ENCODE measurements around the gene SLC30A2. TPM values are rescaled to one million over a fixed set of nuclear protein-coding genes. Genes with fewer than 3 reads are reported as not detected.
"Not testable (repeated sequence)": the region's sequence is repeated elsewhere in the genome, so short reads cannot be mapped to it uniquely, and the experiment has no call there.

Gene SLC30A2
- total RNA-seq: not detected

- DNase-seq: peak; percentile 12
- Mint-ChIP-seq H3K36me3 (no peaks in the 10 kb centered on the region), H3K27me3 (peaks cover 81% of the 10 kb centered on the region), H3K4me1 (peaks cover 2% of the 10 kb centered on the region), H3K27ac (no peak within 1 kb of the TSS), H3K9me3 (no peaks in the 10 kb centered on the region), H3K4me3 (peak within 1 kb of the TSS; percentile 8)
These were observed at the start of gene SLC30A2 for GRCh38 chr1:26045722-26046245. TSS of gene SLC30A2 (minus strand) at chr1:26046118. CDS start at chr1:26045896, 222 bp downstream.

- Mint-ChIP-seq H3K27me3 (peaks cover 27% of the 10 kb centered on the region), H3K9me3 (no peaks in the 10 kb centered on the region), H3K36me3 (no peaks in the 10 kb centered on the region), H3K4me3 (no peak overlapping the region), H3K4me1 (peaks cover 2% of the 10 kb centered on the region), H3K27ac (no peak overlapping the region)
- no peak for DNase-seq
These were observed 48.9 kb upstream of the SLC30A2 start for GRCh38 chr1:26094677-26095383.

- Mint-ChIP-seq H3K9me3 (no peaks in the 10 kb centered on the region), H3K4me3 (no peak overlapping the region), H3K27me3 (peaks cover 25% of the 10 kb centered on the region), H3K36me3 (no peaks in the 10 kb centered on the region), H3K4me1 (peaks cover 2% of the 10 kb centered on the region), H3K27ac (no peak overlapping the region)
- no peak for DNase-seq
These were observed 48.3 kb upstream of the SLC30A2 start for GRCh38 chr1:26094076-26094669.

DNA sequence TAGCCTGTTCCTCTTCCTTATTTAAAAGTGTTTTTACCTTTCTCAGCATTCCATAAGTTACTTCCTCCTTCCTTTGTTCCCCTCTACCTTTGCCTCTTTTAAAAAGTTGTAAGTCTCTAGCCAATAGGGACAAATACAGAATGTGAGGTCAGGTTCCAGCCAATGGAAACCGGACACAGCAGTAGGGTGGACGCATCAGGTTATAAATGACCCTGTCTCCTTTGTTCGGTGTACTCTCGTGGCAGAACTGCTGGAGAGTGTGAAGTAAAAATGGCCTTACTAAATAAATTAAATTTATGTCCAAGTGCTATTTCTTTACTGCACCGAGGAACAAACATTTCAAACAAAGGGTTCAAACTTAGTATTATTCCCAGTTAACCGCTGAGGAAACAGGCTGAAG is 47.7 kb upstream of the SLC30A2 start:
- not testable (repeated sequence) for DNase-seq, H3K4me1 Mint-ChIP-seq, H3K9me3 Mint-ChIP-seq, H3K36me3 Mint-ChIP-seq, H3K4me3 Mint-ChIP-seq, H3K27ac Mint-ChIP-seq
- peaks cover 28% of the 10 kb centered on the region for H3K27me3 Mint-ChIP-seq

GRCh38 chr1:26092422-26092821 is 46.5 kb upstream of the SLC30A2 start:
- H3K36me3 Mint-ChIP-seq: no peaks in the 10 kb centered on the region
- no peak for DNase-seq
- H3K27ac Mint-ChIP-seq: no peak overlapping the region
- H3K9me3 Mint-ChIP-seq: no peaks in the 10 kb centered on the region
- peaks cover 30% of the 10 kb centered on the region for H3K27me3 Mint-ChIP-seq
- no peak overlapping the region for H3K4me3 Mint-ChIP-seq
- no peaks in the 10 kb centered on the region for H3K4me1 Mint-ChIP-seq

GRCh38 chr1:26090893-26091292 is 45.0 kb upstream of the SLC30A2 start:
- H3K9me3 Mint-ChIP-seq: no peaks in the 10 kb centered on the region
- H3K4me3 Mint-ChIP-seq: no peak overlapping the region
- H3K4me1 Mint-ChIP-seq: no peaks in the 10 kb centered on the region
- H3K36me3 Mint-ChIP-seq: no peaks in the 10 kb centered on the region
- DNase-seq: no peak
- peaks cover 30% of the 10 kb centered on the region for H3K27me3 Mint-ChIP-seq
- H3K27ac Mint-ChIP-seq: no peak overlapping the region

GRCh38 chr1:26089125-26089524 is 43.2 kb upstream of the SLC30A2 start:
- H3K4me3 Mint-ChIP-seq: no peak overlapping the region
- no peaks in the 10 kb centered on the region for H3K9me3 Mint-ChIP-seq
- no peak overlapping the region for H3K27ac Mint-ChIP-seq
- no peaks in the 10 kb centered on the region for H3K36me3 Mint-ChIP-seq
- no peaks in the 10 kb centered on the region for H3K4me1 Mint-ChIP-seq
- DNase-seq: no peak
- H3K27me3 Mint-ChIP-seq: peaks cover 40% of the 10 kb centered on the region

GRCh38 chr1:26084844-26085243 is 38.9 kb upstream of the SLC30A2 start:
- H3K27ac Mint-ChIP-seq: no peak overlapping the region
- H3K27me3 Mint-ChIP-seq: peaks cover 25% of the 10 kb centered on the region
- DNase-seq: no peak

DNA sequence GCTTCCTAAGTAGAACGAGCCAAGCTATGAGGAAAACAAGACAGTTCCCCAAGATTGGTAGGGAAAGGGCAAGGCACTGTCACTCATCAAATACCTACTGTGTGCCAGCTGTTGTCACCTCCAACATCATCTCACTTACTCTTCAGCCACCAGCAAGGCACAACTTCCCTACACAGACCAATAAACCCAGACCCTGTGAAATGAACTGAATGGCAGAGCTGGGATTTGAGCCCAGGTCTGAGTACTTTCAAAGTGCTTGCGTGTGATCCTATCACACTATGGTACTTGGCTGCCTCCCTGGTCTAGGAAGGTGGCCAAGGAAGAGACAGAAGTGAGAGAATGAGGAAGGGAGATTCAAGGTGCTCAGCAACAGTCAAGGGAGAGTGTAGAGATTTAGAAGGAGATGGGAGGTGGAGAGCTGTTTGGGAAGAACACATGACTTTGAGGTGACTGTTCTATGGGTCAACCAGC is 38.2 kb upstream of the SLC30A2 start:
- H3K36me3 Mint-ChIP-seq: no peaks in the 10 kb centered on the region
- H3K4me3 Mint-ChIP-seq: no peak overlapping the region
- H3K9me3 Mint-ChIP-seq: no peaks in the 10 kb centered on the region
- H3K27ac Mint-ChIP-seq: no peak overlapping the region
- no peaks in the 10 kb centered on the region for H3K4me1 Mint-ChIP-seq
- no peak for DNase-seq
- H3K27me3 Mint-ChIP-seq: peaks cover 24% of the 10 kb centered on the region

More at GRCh38 chr1:26084844-26085243, 38.9 kb upstream of the SLC30A2 start:
- no peaks in the 10 kb centered on the region for H3K9me3 Mint-ChIP-seq
- no peaks in the 10 kb centered on the region for H3K36me3 Mint-ChIP-seq
- H3K4me3 Mint-ChIP-seq: no peak overlapping the region
- H3K4me1 Mint-ChIP-seq: no peaks in the 10 kb centered on the region

DNA sequence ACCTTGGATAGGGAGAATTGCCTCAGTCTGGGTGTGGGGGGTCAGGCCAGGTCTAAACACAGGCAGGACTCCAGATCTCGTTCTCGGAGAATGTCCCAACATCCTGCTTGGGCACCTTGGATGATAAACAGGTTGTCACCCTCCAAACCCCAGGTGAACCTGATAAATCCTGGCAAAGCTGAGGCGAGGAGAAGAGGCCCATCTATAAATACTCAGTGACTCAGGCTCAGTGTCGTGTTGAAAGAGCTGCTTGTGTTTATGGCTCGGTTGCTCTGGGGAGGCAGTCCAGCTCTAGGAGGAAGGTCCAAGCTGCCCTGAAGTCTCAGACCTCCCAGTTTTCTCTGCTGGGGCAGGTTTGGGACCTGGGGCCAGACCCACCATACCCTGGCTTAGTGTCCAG is 37.3 kb upstream of the SLC30A2 start:
- no peak overlapping the region for H3K4me3 Mint-ChIP-seq
- H3K27me3 Mint-ChIP-seq: peaks cover 17% of the 10 kb centered on the region
- no peaks in the 10 kb centered on the region for H3K4me1 Mint-ChIP-seq
- no peak for DNase-seq
- H3K9me3 Mint-ChIP-seq: no peaks in the 10 kb centered on the region
- H3K36me3 Mint-ChIP-seq: no peaks in the 10 kb centered on the region
- no peak overlapping the region for H3K27ac Mint-ChIP-seq

- H3K27ac Mint-ChIP-seq: no peak overlapping the region
- H3K4me1 Mint-ChIP-seq: no peaks in the 10 kb centered on the region
- no peaks in the 10 kb centered on the region for H3K36me3 Mint-ChIP-seq
- no peak for DNase-seq
- peaks cover 17% of the 10 kb centered on the region for H3K27me3 Mint-ChIP-seq
- H3K4me3 Mint-ChIP-seq: no peak overlapping the region
- H3K9me3 Mint-ChIP-seq: no peaks in the 10 kb centered on the region
These were observed 36.1 kb upstream of the SLC30A2 start for GRCh38 chr1:26082020-26082350.

DNA sequence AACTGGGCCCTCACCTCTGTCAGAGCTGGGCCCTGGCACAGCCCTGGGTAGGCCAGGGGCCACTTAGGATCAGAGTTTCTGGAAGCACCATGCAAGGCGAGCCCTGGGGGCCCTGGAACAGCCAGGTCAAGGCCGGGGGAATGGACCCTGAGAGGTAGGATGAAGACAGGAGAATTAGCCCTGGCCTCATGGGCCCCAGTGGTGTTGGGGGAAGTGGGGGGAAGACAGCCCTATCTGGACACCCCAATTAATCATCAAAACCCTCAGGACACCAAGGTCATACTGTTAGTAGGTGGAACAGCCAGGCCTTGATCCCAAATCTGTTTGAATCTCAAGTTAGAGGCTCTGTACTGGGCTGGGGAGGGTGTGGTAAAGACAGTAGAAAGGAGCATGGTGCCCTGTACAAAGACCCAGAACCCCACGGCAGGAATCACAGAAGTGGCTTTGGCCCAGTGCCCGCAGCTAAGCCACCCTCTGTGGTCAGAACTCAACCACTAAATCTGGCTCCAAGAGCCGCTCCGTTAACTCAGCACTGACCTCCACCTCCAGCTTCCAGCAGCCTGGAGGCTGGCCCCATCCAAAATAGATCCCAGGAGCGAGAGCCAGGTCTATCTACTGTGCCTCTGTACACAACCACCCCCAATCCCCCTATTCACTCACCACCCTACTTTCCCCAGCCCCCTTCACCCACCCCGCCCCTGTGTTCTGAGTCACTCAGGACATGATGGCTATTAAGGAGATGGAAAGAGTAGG is 35.5 kb upstream of the SLC30A2 start:
- Mint-ChIP-seq H3K27ac (no peak overlapping the region), H3K4me3 (no peak overlapping the region), H3K9me3 (no peaks in the 10 kb centered on the region), H3K27me3 (peaks cover 21% of the 10 kb centered on the region), H3K4me1 (no peaks in the 10 kb centered on the region), H3K36me3 (no peaks in the 10 kb centered on the region)
- DNase-seq: no peak

- no peak overlapping the region for H3K4me3 Mint-ChIP-seq
- no peak for DNase-seq
- H3K36me3 Mint-ChIP-seq: no peaks in the 10 kb centered on the region
- no peak overlapping the region for H3K27ac Mint-ChIP-seq
- peaks cover 28% of the 10 kb centered on the region for H3K27me3 Mint-ChIP-seq
- no peaks in the 10 kb centered on the region for H3K4me1 Mint-ChIP-seq
- H3K9me3 Mint-ChIP-seq: no peaks in the 10 kb centered on the region
These were observed 34.3 kb upstream of the SLC30A2 start for GRCh38 chr1:26079960-26080814.

DNA sequence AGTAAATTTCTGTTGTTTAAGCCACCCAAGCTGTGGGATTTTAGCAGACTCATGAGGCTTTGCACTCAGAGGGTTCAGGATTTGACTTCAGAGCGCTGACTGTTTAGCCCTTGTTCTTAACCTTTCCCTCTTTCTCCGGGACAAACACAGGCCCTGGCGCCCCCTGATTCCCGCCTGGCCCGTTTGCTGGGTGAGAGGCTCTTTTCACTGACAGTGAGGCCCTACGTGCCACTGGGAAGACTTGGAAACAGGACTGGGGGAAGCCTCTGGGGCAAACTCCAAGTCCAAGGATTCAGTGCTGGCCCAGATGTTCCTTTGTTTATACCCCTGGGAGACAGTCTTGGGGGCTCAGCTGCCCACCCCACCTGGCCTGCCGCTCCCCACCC is 33.3 kb upstream of the SLC30A2 start:
- Mint-ChIP-seq H3K27me3 (peaks cover 20% of the 10 kb centered on the region), H3K27ac (no peak overlapping the region), H3K9me3 (no peaks in the 10 kb centered on the region), H3K4me1 (no peaks in the 10 kb centered on the region), H3K36me3 (no peaks in the 10 kb centered on the region), H3K4me3 (no peak overlapping the region)
- DNase-seq: no peak

Data from activated naive CD8-positive, alpha-beta T cell treated with anti-CD3 and anti-CD28 coated beads for 36 hours (primary cell).